Testis (tissue), 2 donors: ENCODE measurements around the gene OTUD3.

ENCODE experiments used
- CTCF ChIP-seq, 3 experiments: fragments of 450-650 bp in 2 of 3; fragments of 200-600 bp in 1 of 3; sonication (generic) in 1 of 3; IDR thresholded peaks; one replicate each; pipeline ENCODE4 v1.5.1; 2016 to 2019; ENCODE audit warnings: antibody characterized with exemption in 3 of 3, mild to moderate bottlenecking in 2 of 3, moderate library complexity in 1 of 3
- POLR2A ChIP-seq: fragments of 450-650 bp; IDR thresholded peaks from one replicate; pipeline ENCODE4 v1.6.1; 2017; ENCODE audit warnings: antibody characterized with exemption, mild to moderate bottlenecking, moderate library complexity

GRCh38 chr1:19837866-19838265 lies 44.3 kb upstream of the OTUD3 start:
- TF ChIP-seq CTCF (IDR thresholded peaks at IDR 0.05) (no peak), POLR2A (no peak)
